A673 (cell line): ENCODE measurements around the gene SYNJ1.

Source experiments
- CTCF ChIP-seq: fragments of 300-800, 200-600 bp; sonication (generic); conservative IDR thresholded peaks from 2 replicates; pipeline ENCODE4 v1.5.1; 2017; ENCODE audit warnings: low read depth, mild to moderate bottlenecking, antibody characterized with exemption, low read length, moderate library complexity, mixed read lengths
- EZH2 ChIP-seq: fragments of 200-600 bp; sonication (generic); IDR thresholded peaks from 2 replicates; pipeline ENCODE4 v1.6.1; 2017; ENCODE audit warnings: borderline replicate concordance, low read depth, mild to moderate bottlenecking, mixed read lengths, antibody characterized with exemption, low read length; ENCODE audit not compliant: poor library complexity, severe bottlenecking

DNA sequence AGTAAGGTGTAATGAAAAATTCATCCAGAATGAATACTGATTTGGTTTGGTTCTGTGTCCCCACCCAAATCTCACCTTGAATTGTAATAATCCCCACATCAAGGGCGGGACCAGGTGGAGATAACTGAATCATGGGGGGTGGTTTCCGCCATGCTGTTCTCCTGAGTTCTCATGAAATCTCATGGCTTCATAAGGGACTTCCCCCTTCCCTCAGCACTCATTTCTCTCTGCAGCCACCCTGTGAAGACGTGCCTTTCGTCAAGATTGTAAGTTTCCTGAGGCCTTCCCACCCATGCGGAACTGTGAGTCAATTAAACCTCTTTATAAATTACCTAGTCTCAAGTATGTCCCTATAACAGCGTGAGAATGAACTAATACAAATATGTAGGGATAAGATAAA is 5.5 kb upstream of the SYNJ1 start:
- TF ChIP-seq CTCF: no peak
- TF ChIP-seq EZH2: no peak
